GM12873 (cell line): Measurements from ENCODE around the gene GHRHR.

Source experiments
- TF ChIP-seq, protein P1 (sequence below): IDR thresholded peaks from 2 replicates; pipeline ENCODE4 v1.5.1; 2012; ENCODE audit warnings: low read depth, mild to moderate bottlenecking, moderate library complexity, low read length, control low read depth; ENCODE audit not compliant: insufficient read depth; ENCODE audit errors: missing control alignments

GHRHR gene

DNA sequence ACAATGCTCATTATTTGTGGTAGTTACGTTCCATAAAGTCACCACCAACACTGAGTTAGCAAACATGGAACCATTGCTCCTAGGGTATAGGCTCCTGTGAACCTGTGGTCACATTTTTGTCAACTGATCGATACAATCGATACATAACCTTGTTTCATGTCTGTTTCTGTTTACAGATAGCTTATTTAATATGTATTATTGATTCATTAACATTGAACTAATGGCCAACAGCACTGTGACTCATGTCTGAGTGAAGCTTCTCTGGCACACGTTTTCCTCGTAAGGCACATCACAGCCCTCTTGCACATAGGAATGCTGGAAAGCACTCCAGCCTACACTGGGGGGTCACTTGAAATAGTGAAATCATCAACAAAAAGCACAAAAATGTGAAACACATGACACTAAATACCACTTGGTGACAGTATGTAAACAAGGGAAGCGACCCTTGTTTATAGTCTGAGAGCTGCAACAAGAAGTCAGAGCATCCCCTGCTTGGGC is 27.0 kb downstream of the GHRHR start:
- TF ChIP-seq, protein P1, sequence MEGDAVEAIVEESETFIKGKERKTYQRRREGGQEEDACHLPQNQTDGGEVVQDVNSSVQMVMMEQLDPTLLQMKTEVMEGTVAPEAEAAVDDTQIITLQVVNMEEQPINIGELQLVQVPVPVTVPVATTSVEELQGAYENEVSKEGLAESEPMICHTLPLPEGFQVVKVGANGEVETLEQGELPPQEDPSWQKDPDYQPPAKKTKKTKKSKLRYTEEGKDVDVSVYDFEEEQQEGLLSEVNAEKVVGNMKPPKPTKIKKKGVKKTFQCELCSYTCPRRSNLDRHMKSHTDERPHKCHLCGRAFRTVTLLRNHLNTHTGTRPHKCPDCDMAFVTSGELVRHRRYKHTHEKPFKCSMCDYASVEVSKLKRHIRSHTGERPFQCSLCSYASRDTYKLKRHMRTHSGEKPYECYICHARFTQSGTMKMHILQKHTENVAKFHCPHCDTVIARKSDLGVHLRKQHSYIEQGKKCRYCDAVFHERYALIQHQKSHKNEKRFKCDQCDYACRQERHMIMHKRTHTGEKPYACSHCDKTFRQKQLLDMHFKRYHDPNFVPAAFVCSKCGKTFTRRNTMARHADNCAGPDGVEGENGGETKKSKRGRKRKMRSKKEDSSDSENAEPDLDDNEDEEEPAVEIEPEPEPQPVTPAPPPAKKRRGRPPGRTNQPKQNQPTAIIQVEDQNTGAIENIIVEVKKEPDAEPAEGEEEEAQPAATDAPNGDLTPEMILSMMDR: no peak

- TF ChIP-seq, protein P1: no peak
Measured at GRCh38 chr7:30992414-30992813, 28.7 kb downstream of the GHRHR start.

- TF ChIP-seq, protein P1: no peak
Measured at GRCh38 chr7:30994206-30995100, 30.7 kb downstream of the GHRHR start.

DNA sequence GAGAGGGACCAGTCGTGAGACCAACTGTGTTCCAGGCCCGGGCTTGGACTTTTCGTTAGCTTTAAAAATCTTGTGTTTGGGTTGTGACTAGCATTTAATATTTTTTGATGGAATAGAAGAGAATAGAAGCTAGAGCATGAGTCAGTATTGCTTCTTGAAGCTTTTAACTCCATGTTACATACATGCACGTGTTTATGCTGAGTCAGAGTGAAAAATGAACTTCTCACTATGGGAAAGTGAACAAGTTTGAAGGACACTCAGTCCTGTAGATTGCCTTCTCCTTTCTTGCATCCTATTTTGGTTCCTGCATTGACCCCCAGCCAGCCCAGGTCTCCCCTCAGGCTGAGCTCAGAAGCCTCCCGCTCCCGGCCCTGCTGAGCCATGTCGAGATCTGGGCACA is 31.8 kb downstream of the GHRHR start:
- TF ChIP-seq, protein P1: no peak

DNA sequence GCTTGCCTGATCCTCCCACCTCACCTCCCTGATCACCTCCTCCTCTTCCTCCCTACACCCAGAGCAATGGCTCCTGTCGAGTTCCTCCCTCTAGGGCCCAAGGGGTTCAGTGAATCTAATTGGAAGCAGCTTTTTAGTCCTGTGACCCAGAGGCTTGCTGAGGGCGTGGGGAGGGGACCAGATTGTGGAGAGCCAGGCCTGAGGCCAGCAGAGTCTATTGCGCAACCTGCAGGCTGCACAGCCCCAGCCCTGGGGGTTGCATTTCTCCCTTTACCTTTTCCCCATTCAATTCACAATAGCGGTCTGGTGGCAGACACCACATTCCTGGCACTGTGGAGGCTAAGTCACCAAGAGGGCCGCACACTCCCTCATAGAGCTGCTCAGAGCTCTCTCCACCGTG is 32.5 kb downstream of the GHRHR start:
- TF ChIP-seq, protein P1: no peak

- TF ChIP-seq, protein P1: no peak
Measured at GRCh38 chr7:30996883-30997282, 33.1 kb downstream of the GHRHR start.

- TF ChIP-seq, protein P1: no peak
Measured at GRCh38 chr7:30997316-30997715, 33.6 kb downstream of the GHRHR start.
